CD8-positive, alpha-beta memory T cell (primary cell): ENCODE results near the gene SCFD2. TPM values are rescaled to one million over a fixed set of nuclear protein-coding genes. Genes with fewer than 3 reads are reported as not detected.
"Not testable (repeated sequence)": the region's sequence is repeated elsewhere in the genome, so short reads cannot be mapped to it uniquely, and the experiment has no call there.

ENCODE experiments used
- CTCF ChIA-PET: fragments of 350-600 bp; sonication (Branson Sonifier 250); formaldehyde crosslinking; loops from one replicate; lab custom pipeline; 2021; ENCODE audit warnings: antibody characterized with exemption; lab: Charles Lee
- POLR2A ChIA-PET: fragments of 350-600 bp; sonication (Branson Sonifier 250); formaldehyde crosslinking; loops from one replicate; lab custom pipeline; 2021; ENCODE audit warnings: antibody characterized with exemption; lab: Charles Lee
- DNase-seq, 5 donors: peaks; one replicate each; pipeline versions ENCODE4 v3.0.0 to v3.0.0-alpha.2; 2020 to 2022; ENCODE audit warnings: mixed read lengths in 1 of 5
- H3K27ac ChIP-seq: one replicate; pipeline ENCODE4 v1.7.0; 2013; ENCODE audit warnings: low read depth, mild to moderate bottlenecking, low read length, moderate library complexity
- H3K27me3 ChIP-seq: 2 replicates; pipeline ENCODE4 v1.7.0; 2013; ENCODE audit warnings: low read length, mild to moderate bottlenecking; ENCODE audit not compliant: insufficient read depth, poor library complexity, severe bottlenecking
- H3K36me3 ChIP-seq: 2 replicates; pipeline ENCODE4 v1.7.0; 2013; ENCODE audit warnings: mild to moderate bottlenecking, low read length, moderate library complexity; ENCODE audit not compliant: insufficient read depth
- H3K4me1 ChIP-seq: 2 replicates; pipeline ENCODE4 v1.7.0; 2013; ENCODE audit warnings: mild to moderate bottlenecking, low read length, moderate library complexity; ENCODE audit not compliant: insufficient read depth
- H3K4me3 ChIP-seq: 2 replicates; pipeline ENCODE4 v1.7.0; 2013; ENCODE audit warnings: mild to moderate bottlenecking, low read length
- H3K9me3 ChIP-seq: 2 replicates; pipeline ENCODE4 v1.7.0; 2013; ENCODE audit warnings: mild to moderate bottlenecking, low read length
- H3K27ac Mint-ChIP-seq, 8 donors: one replicate each; pipeline ENCODE4 v1.8.0; 2020 to 2021; ENCODE audit warnings: mixed read lengths in 8 of 8, mild to moderate bottlenecking in 6 of 8, inconsistent platforms in 3 of 8, moderate library complexity in 3 of 8
- H3K27me3 Mint-ChIP-seq, 2 donors: one replicate each; pipeline ENCODE4 v1.8.0; 2020 to 2021; ENCODE audit warnings: mixed read lengths in 2 of 2, mild to moderate bottlenecking in 1 of 2, moderate library complexity in 1 of 2
- H3K36me3 Mint-ChIP-seq, 3 donors: one replicate each; pipeline ENCODE4 v1.8.0; 2020 to 2021; ENCODE audit warnings: mixed read lengths in 3 of 3, inconsistent platforms in 1 of 3, mild to moderate bottlenecking in 1 of 3
- H3K4me1 Mint-ChIP-seq, 3 donors: one replicate each; pipeline ENCODE4 v1.8.0; 2020 to 2021; ENCODE audit warnings: mixed read lengths in 3 of 3, inconsistent platforms in 1 of 3, mild to moderate bottlenecking in 1 of 3
- H3K4me3 Mint-ChIP-seq, 7 donors: one replicate each; pipeline ENCODE4 v1.8.0; 2020 to 2021; ENCODE audit warnings: mixed read lengths in 7 of 7, mild to moderate bottlenecking in 6 of 7, moderate library complexity in 4 of 7, inconsistent platforms in 2 of 7
- H3K9me3 Mint-ChIP-seq, 5 donors: one replicate each; pipeline ENCODE4 v1.8.0; 2020 to 2022; ENCODE audit warnings: mixed read lengths in 5 of 5, mild to moderate bottlenecking in 3 of 5, moderate library complexity in 2 of 5, inconsistent platforms in 1 of 5
- polyA plus RNA-seq: library from polyadenylated mRNA; unstranded; fragments of 300-500 nt; fragmentation: Illumina TruSeq; gene quantifications from one replicate; pipeline ENCODE4 v1.2.3, GENCODE V29; 2021
- total RNA-seq, 2 experiments: library from RNA; stranded (reverse); gene quantifications; one replicate each; pipeline ENCODE4 v1.2.3, GENCODE V29; 2021

The SCFD2 gene
- total and polyA plus RNA-seq, 3 experiments from 2014 or later, result 18.1 to 29.1 (median 25.7) TPM

DNA sequence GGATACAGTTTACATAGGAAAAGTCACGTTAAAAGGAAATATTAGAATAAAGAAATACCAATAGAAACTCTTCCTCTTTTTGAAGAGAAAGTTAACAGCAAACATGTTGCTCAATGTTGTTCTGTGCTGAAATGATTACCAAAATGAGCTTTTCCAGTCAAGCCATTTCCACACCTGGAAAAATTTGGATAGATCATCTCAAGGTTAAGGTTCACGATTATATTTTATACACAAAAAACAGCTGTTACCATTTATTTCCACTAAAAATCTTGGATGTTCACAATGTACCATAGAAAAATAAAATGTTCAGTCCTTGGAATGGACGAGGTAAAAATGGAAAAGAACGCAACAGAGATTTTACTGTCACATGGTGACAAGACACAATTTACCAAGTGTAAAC lies 218.7 kb downstream of the SCFD2 start:
- Mint-ChIP-seq H3K4me3 (no peak overlapping the region), H3K36me3 (peaks cover 18 to 29% (median 22%) of the 10 kb centered on the region in 3 donors), H3K27me3 (no peaks in the 10 kb centered on the region), H3K27ac (no peak overlapping the region), H3K9me3 (no peaks in the 10 kb centered on the region), H3K4me1 (peaks cover 0 to 4% (median 0%) of the 10 kb centered on the region in 3 donors)
- no peak overlapping the region for H3K4me3 ChIP-seq
- H3K36me3 ChIP-seq, result peaks cover 9% of the 10 kb centered on the region
- no peak overlapping the region for H3K27ac ChIP-seq
- H3K4me1 ChIP-seq, result no peaks in the 10 kb centered on the region
- H3K9me3 ChIP-seq, result no peaks in the 10 kb centered on the region
- DNase-seq, result no peak
- ChIA-PET POLR2A (no interaction called here), CTCF (no interaction called here)
- no peaks in the 10 kb centered on the region for H3K27me3 ChIP-seq

DNA sequence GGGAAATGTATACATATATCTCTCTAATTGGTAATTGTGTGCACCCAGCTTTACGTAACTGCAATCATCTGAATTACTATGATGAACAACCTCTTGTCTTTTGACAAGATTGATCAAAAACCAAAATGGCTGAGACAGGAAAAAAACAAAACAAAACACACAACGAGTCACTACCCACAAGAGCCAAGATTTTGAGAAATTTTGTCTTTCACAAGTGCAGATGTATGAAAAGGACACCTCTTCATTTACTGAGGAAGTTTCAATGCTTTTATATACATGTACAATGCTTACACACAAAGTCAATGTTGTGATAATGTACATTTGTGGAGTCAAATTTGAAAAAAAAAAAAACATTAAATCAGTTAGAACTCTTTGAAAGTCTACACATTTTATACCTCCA lies 224.6 kb downstream of the SCFD2 start:
- H3K4me1 Mint-ChIP-seq, result peaks cover 0 to 7% (median 4%) of the 10 kb centered on the region in 3 donors
- Histone ChIP-seq H3K27me3 (no peaks in the 10 kb centered on the region), H3K36me3 (peaks cover 9% of the 10 kb centered on the region), H3K4me1 (no peaks in the 10 kb centered on the region), H3K4me3 (no peak overlapping the region), H3K27ac (no peak overlapping the region), H3K9me3 (no peaks in the 10 kb centered on the region)
- no peaks in the 10 kb centered on the region for H3K27me3 Mint-ChIP-seq
- peaks cover 18 to 47% (median 39%) of the 10 kb centered on the region in 3 donors for H3K36me3 Mint-ChIP-seq
- POLR2A ChIA-PET, result no interaction called here
- H3K4me3 Mint-ChIP-seq, result no peak overlapping the region
- H3K27ac Mint-ChIP-seq, result no peak overlapping the region
- no peak for DNase-seq
- CTCF ChIA-PET, result no interaction called here
- no peaks in the 10 kb centered on the region for H3K9me3 Mint-ChIP-seq

DNA sequence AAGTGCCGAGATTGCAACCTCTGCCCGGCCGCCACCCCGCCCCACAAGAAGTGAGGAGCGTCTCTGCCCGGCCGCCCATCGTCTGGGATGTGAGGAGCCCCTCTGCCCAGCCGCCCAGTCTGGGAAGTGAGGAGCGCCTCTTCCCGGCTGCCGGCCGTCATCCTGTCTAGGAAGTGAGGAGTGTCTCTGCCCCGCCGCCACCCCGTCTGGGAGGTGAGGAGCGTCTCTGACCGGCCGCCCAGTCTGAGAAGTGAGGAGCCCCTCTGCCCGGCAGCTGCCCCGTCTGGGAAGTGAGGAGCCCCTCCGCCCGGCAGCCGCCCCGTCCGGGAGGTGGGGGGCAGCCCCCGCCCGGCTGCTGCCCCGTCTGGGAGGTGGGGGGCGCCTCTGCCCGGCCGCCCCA lies 226.6 kb downstream of the SCFD2 start:
- H3K27ac ChIP-seq, H3K4me1 Mint-ChIP-seq, CTCF ChIA-PET, H3K27me3 Mint-ChIP-seq, H3K4me1 ChIP-seq, POLR2A ChIA-PET, H3K9me3 ChIP-seq, H3K27me3 ChIP-seq, H3K4me3 ChIP-seq, H3K27ac Mint-ChIP-seq, H3K4me3 Mint-ChIP-seq, H3K9me3 Mint-ChIP-seq, H3K36me3 ChIP-seq, DNase-seq: not testable (repeated sequence)
- H3K36me3 Mint-ChIP-seq, result peaks cover 9 to 43% (median 26%) of the 10 kb centered on the region in 3 donors

DNA sequence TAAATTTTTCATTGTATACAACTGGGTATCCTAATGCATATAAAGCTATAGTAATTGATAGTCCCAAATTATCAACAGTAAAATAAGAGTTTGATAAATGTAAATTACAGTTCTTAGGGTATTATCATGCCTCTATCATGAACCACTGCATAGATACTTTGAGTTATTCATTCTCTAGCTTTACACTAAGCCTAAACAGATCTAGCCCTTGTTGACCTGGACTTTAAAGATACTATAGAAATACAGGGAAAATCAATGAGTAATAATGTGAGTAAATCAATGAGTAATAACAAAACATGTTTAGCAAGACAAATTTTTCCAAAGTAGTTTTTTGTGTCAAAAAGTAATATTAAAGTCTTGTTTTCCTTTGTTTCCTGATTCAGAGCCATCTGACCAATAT lies 228.4 kb downstream of the SCFD2 start:
- H3K27ac Mint-ChIP-seq, result no peak overlapping the region
- no peaks in the 10 kb centered on the region for H3K27me3 Mint-ChIP-seq

DNA sequence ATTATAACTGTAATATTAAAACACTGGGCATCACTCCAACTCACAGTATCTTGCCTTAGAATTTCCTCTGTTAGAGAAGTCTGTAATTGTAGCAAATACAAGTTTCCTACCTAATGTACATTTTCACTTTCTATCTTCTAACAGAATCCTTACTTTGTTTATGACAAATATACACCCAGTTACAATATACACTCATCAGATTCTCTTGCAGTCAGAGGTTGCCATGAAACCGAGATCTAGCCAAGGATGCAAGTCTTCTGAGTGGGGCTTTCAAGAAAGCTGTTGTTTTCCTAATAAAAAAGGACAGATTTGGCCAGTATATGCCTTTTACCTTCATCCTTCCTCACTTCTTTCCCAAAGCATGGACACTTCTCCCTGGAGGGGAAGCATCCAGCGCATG lies 228.9 kb downstream of the SCFD2 start:
- Mint-ChIP-seq H3K36me3 (peaks cover 8 to 44% (median 12%) of the 10 kb centered on the region in 3 donors), H3K27me3 (no peaks in the 10 kb centered on the region), H3K27ac (no peak overlapping the region), H3K9me3 (peaks cover 0 to 2% (median 0%) of the 10 kb centered on the region in 5 donors), H3K4me1 (peaks cover 0 to 7% (median 4%) of the 10 kb centered on the region in 3 donors), H3K4me3 (no peak overlapping the region)
- Histone ChIP-seq H3K4me1 (no peaks in the 10 kb centered on the region), H3K36me3 (no peaks in the 10 kb centered on the region), H3K27ac (no peak overlapping the region), H3K9me3 (no peaks in the 10 kb centered on the region), H3K4me3 (no peak overlapping the region), H3K27me3 (no peaks in the 10 kb centered on the region)
- ChIA-PET POLR2A (no interaction called here), CTCF (no interaction called here)
- DNase-seq, result no peak

More for the DNA sequence above, 228.4 kb downstream of the SCFD2 start:
- Histone ChIP-seq H3K4me3 (no peak overlapping the region), H3K4me1 (no peaks in the 10 kb centered on the region), H3K9me3 (no peaks in the 10 kb centered on the region), H3K36me3 (no peaks in the 10 kb centered on the region), H3K27me3 (no peaks in the 10 kb centered on the region), H3K27ac (no peak overlapping the region)
- Mint-ChIP-seq H3K36me3 (peaks cover 8 to 46% (median 17%) of the 10 kb centered on the region in 3 donors), H3K9me3 (peaks cover 0 to 2% (median 0%) of the 10 kb centered on the region in 5 donors), H3K4me3 (no peak overlapping the region), H3K4me1 (peaks cover 0 to 7% (median 4%) of the 10 kb centered on the region in 3 donors)
- ChIA-PET POLR2A (no interaction called here), CTCF (no interaction called here)
- no peak for DNase-seq

DNA sequence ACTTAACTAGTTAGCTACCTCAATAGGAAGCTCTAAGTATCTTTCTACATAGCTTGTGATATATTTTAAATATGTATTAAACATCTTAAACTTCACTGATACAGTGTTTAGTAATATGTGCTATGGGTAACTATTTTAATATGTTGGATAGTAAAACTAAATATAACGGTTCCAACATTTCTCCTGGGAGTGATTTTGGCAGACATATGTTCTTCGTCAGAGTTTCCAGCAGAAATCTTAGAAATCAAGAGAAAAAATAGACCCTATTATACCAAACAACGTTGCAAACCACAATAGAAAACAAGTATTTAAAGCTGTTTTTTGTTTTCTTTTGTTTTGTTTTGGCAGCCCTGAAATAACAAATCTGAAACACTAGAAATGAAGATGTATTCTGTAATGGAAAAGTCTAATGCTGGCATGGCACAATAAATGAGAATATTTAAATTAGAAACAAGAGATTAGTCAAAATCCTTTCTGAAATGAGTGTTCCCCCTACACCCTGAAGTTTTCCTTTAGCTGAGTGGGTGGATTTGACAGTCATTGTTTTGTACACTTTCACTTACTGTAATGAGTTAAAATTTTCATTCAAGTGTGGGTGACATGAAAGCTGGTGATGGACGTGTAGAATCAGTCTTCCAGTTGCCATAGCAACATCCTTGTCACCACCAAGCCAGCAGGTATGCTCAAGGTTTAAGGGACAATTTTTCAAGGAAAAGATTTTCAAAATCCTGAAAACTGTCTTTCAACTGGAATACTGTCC lies 233.5 kb downstream of the SCFD2 start:
- Histone ChIP-seq H3K4me1 (no peaks in the 10 kb centered on the region), H3K27me3 (no peaks in the 10 kb centered on the region), H3K36me3 (no peaks in the 10 kb centered on the region), H3K4me3 (no peak overlapping the region), H3K27ac (no peak overlapping the region), H3K9me3 (no peaks in the 10 kb centered on the region)
- peaks cover 2 to 29% (median 10%) of the 10 kb centered on the region in 3 donors for H3K36me3 Mint-ChIP-seq
- peaks cover 0 to 2% (median 0%) of the 10 kb centered on the region in 5 donors for H3K9me3 Mint-ChIP-seq
- no peak overlapping the region for H3K4me3 Mint-ChIP-seq
- ChIA-PET CTCF (no interaction called here), POLR2A (no interaction called here)
- no peak overlapping the region for H3K27ac Mint-ChIP-seq
- DNase-seq, result no peak
- no peaks in the 10 kb centered on the region for H3K27me3 Mint-ChIP-seq
- H3K4me1 Mint-ChIP-seq, result no peaks in the 10 kb centered on the region

DNA sequence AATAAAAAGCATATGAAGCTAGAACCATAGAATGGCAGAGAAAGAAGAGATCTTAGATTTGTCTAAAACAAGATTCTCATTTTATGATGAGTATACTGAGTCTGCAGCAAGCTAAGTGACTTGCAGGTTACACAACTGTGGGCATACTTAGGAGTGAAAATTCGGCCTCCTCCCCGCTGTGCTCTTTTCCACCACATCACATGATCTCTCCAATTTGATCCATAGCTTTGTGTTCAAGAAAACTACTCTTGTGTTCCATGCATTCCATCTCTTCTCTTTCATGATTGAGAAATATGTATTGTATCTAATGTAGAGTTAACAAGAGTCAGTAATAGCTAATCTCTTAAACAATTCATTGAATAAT lies 234.3 kb downstream of the SCFD2 start:
- no peak overlapping the region for H3K27ac ChIP-seq
- H3K4me3 ChIP-seq, result no peak overlapping the region
- Mint-ChIP-seq H3K4me3 (no peak overlapping the region), H3K9me3 (peaks cover 0 to 2% (median 0%) of the 10 kb centered on the region in 5 donors), H3K36me3 (peaks cover 2 to 24% (median 12%) of the 10 kb centered on the region in 3 donors), H3K4me1 (no peaks in the 10 kb centered on the region), H3K27me3 (no peaks in the 10 kb centered on the region), H3K27ac (no peak overlapping the region)
- POLR2A ChIA-PET, result no interaction called here
- CTCF ChIA-PET, result no interaction called here
- no peaks in the 10 kb centered on the region for H3K27me3 ChIP-seq
- no peak for DNase-seq
- H3K36me3 ChIP-seq, result no peaks in the 10 kb centered on the region
- H3K4me1 ChIP-seq, result no peaks in the 10 kb centered on the region
- H3K9me3 ChIP-seq, result no peaks in the 10 kb centered on the region

DNA sequence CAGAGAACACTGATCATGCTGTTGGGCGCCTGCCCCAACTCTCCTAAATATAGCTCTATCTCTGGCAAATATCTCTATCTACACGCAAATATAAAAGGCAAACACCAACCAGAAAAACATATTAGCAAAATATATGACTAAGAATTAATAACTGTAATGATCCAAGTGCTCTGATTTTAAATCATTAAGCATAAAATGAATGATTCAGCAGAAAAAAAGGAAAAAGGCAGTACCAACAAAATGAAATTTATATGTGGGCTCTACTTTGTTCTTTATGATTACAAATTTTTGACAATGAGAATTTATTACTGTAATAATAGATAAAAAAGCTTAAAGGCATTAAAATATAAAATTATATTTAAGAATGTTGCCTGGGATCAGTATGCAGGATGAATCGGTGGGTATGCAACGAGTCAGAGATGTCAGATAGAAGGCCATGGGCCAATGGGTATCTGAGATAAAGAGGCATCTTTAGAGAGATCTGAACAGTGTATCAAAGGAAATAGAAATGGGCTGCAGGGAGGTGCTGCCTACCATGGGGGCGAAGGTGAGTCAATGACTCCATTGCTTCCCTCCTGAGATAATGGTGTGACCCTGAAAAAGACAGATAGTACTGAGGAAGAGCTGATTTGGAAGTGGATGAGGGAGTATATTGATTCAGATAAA lies 234.8 kb downstream of the SCFD2 start:
- no peak for DNase-seq
- CTCF ChIA-PET, result no interaction called here

More for the DNA sequence above, 234.8 kb downstream of the SCFD2 start:
- Mint-ChIP-seq H3K4me3 (no peak overlapping the region), H3K9me3 (peaks cover 0 to 2% (median 0%) of the 10 kb centered on the region in 5 donors), H3K4me1 (no peaks in the 10 kb centered on the region), H3K36me3 (peaks cover 2 to 22% (median 12%) of the 10 kb centered on the region in 3 donors), H3K27me3 (no peaks in the 10 kb centered on the region), H3K27ac (no peak overlapping the region)
- POLR2A ChIA-PET, result no interaction called here
- no peak overlapping the region for H3K4me3 ChIP-seq
- no peaks in the 10 kb centered on the region for H3K27me3 ChIP-seq
- no peaks in the 10 kb centered on the region for H3K4me1 ChIP-seq
- H3K36me3 ChIP-seq, result no peaks in the 10 kb centered on the region
- H3K9me3 ChIP-seq, result no peaks in the 10 kb centered on the region
- no peak overlapping the region for H3K27ac ChIP-seq
